Left ventricle myocardium inferior (tissue), 1 donor: ENCODE measurements around the gene CCDC57. TPM values are rescaled to one million over a fixed set of nuclear protein-coding genes. Genes with fewer than 3 reads are reported as not detected.

Experiments used
- DNase-seq: peaks from one replicate; pipeline ENCODE4 v3.0.0-alpha.2; 2020
- H3K27ac ChIP-seq: fragments of 200-600 bp; replicated peaks from 2 replicates; pipeline ENCODE4 v1.8.0; 2021
- H3K27me3 ChIP-seq: fragments of 200-600 bp; 2 replicates; pipeline ENCODE4 v1.8.0; 2021; ENCODE audit warnings: low read depth
- H3K36me3 ChIP-seq: fragments of 200-600 bp; 2 replicates; pipeline ENCODE4 v1.8.0; 2021
- H3K4me1 ChIP-seq: fragments of 200-600 bp; 2 replicates; pipeline ENCODE4 v1.8.0; 2021
- H3K4me3 ChIP-seq: fragments of 200-600 bp; 2 replicates; pipeline ENCODE4 v1.8.0; 2021; ENCODE audit warnings: mild to moderate bottlenecking, moderate library complexity
- H3K9me3 ChIP-seq: fragments of 200-600 bp; replicated peaks from 2 replicates; pipeline ENCODE4 v1.8.0; 2021
- CTCF ChIP-seq: fragments of 200-600 bp; IDR thresholded peaks from 2 replicates; pipeline ENCODE4 v1.8.0; 2021; ENCODE audit warnings: antibody characterized with exemption, mild to moderate bottlenecking, borderline replicate concordance
- intact Hi-C: fragments of 100-400 bp; cut with micrococcal nuclease; formaldehyde crosslinking; loops from one replicate; pipeline ENCODE4 v1.11.0; 2022
- total RNA-seq: library from RNA; stranded (reverse); fragmentation: NEBNext Ultra II Directional; extraction: Animal tissue kit (Norgen Biotek cat#: 25700); gene quantifications from one replicate; pipeline ENCODE4 v1.2.1, GENCODE V29; 2021
- donor health status: DM: no; HTN: yes; CAD: no; lungs with severe emphysema.

CCDC57 gene
- total RNA-seq, 1 donor from 2014 or later = 8.1 TPM

DNA sequence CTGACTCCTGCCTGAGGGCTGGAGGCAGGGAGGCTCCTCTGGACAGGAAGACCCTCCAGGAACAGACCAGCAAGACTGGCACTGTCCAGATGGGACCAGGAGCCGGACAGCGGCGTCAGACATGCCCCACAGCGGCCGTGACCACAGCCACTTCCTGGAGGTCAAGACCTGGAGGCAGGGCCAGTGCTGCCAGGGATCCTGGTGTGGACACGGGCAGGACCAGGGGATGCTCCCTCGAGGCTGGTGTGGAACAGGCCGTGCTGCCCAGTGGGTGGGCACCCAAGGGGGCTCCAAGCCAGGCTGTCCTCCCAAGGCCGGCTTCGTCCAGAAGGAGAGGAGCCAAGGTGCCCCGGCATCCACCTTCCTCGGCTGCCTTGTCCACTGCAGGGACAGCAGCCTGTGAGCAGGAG lies 4.5 kb upstream of the CCDC57 start:
- peak overlapping the region; percentile 67 for H3K27ac ChIP-seq
- no peak for DNase-seq
- peaks cover 45% of the 10 kb centered on the region for H3K4me1 ChIP-seq
- no peak overlapping the region for H3K4me3 ChIP-seq
- no peak for TF ChIP-seq CTCF
- H3K9me3 ChIP-seq = no peaks in the 10 kb centered on the region
- no peaks in the 10 kb centered on the region for H3K27me3 ChIP-seq
- intact Hi-C loops = no loop called here
- H3K36me3 ChIP-seq = no peaks in the 10 kb centered on the region

GRCh38 chr17:82216301-82217119 lies 3.9 kb upstream of the CCDC57 start:
- peaks cover 51% of the 10 kb centered on the region for H3K4me1 ChIP-seq
- H3K36me3 ChIP-seq = no peaks in the 10 kb centered on the region
- intact Hi-C loops = no loop called here
- no peaks in the 10 kb centered on the region for H3K9me3 ChIP-seq
- TF ChIP-seq CTCF = no peak
- H3K27ac ChIP-seq = peak overlapping the region; percentile 67
- no peaks in the 10 kb centered on the region for H3K27me3 ChIP-seq
- H3K4me3 ChIP-seq = no peak overlapping the region
- peak; percentile 66 for DNase-seq

GRCh38 chr17:82215972-82216300 lies 3.3 kb upstream of the CCDC57 start:
- DNase-seq = no peak

GRCh38 chr17:82215095-82215971 lies 2.7 kb upstream of the CCDC57 start:
- Histone ChIP-seq H3K36me3 (no peaks in the 10 kb centered on the region), H3K4me1 (peaks cover 53% of the 10 kb centered on the region), H3K27ac (no peak overlapping the region), H3K27me3 (no peaks in the 10 kb centered on the region), H3K4me3 (no peak overlapping the region), H3K9me3 (no peaks in the 10 kb centered on the region)
- intact Hi-C loops = no loop called here
- no peak for TF ChIP-seq CTCF
- no peak for DNase-seq

More at GRCh38 chr17:82215972-82216300, 3.3 kb upstream of the CCDC57 start:
- Histone ChIP-seq H3K36me3 (no peaks in the 10 kb centered on the region), H3K9me3 (no peaks in the 10 kb centered on the region), H3K27me3 (no peaks in the 10 kb centered on the region), H3K4me3 (no peak overlapping the region), H3K4me1 (peaks cover 53% of the 10 kb centered on the region), H3K27ac (peak overlapping the region; percentile 67)
- no peak for TF ChIP-seq CTCF
- intact Hi-C loops = no loop called here

DNA sequence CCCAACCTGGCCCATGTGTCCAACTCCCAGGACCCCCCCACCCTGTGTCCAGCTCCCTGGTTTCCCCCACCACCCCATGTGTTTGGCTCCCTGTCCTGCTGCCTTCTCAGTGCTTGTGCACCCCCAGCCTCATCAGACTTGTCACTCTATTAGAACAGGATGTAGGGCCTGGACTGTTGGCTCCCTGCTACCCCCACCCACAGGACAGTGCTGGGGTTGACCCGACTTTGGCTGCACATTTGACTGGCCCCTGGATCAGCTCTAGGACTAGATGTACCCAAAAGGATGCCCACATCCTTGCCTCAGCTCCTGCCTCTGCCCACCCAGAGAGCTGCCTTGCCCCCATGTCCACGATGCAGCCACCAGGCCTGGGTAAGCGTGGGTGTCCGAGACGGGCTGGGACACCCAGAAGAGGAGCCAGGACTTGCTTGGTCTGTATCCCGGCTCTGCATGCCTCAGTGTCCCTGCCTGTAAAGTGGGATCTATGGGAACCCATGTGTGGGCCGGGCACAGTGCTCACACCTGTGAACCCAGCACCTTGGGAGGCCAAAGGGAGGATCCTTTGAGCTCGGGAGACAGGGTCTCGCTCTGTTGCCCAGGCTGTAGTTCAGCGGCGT lies 1.5 kb upstream of the CCDC57 start:
- H3K27ac ChIP-seq = no peak overlapping the region
- intact Hi-C loops = no loop called here
- no peak overlapping the region for H3K4me3 ChIP-seq
- H3K4me1 ChIP-seq = peaks cover 53% of the 10 kb centered on the region
- no peaks in the 10 kb centered on the region for H3K36me3 ChIP-seq
- H3K9me3 ChIP-seq = no peaks in the 10 kb centered on the region
- no peak for TF ChIP-seq CTCF
- H3K27me3 ChIP-seq = no peaks in the 10 kb centered on the region
- no peak for DNase-seq
